ENCODE measurements around the gene PAX6.

DNA sequence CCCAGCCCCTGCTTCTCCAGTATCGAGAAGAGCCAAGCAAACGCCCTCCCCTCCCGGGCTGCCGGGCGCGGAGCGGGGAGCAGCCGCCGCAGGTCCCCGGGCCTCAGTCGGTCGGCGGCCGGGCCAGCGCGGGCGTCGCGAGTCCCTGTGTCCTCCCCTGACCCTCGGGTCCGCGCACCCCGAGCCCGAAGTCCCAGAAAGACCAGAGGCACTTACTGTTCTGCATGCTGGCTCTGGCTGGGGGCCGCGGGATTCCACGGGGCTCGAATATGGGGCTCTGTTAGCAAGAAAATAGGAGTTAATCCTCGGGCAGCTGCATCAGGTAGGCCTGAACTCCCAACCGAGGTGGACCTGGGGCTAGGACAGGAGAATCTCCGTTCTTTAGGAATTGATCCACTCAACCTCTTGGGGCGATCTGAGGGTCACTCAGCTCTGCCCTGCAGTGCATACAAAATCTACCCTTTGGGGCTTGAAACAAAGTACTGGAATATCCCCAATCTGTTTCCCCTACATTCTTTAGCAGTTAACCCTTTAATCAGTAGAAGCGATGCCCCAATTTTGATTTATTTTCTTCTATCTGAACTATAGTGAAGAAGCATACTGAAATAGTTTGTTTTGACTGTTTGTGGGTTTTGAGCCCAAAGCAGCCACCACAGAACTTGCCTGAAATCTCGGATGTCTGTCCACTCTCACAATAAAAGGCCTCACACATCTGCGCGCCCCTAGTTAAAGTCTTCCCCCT lies 4.8 kb downstream of the PAX6 start:
- TF ChIP-seq, protein P1, sequence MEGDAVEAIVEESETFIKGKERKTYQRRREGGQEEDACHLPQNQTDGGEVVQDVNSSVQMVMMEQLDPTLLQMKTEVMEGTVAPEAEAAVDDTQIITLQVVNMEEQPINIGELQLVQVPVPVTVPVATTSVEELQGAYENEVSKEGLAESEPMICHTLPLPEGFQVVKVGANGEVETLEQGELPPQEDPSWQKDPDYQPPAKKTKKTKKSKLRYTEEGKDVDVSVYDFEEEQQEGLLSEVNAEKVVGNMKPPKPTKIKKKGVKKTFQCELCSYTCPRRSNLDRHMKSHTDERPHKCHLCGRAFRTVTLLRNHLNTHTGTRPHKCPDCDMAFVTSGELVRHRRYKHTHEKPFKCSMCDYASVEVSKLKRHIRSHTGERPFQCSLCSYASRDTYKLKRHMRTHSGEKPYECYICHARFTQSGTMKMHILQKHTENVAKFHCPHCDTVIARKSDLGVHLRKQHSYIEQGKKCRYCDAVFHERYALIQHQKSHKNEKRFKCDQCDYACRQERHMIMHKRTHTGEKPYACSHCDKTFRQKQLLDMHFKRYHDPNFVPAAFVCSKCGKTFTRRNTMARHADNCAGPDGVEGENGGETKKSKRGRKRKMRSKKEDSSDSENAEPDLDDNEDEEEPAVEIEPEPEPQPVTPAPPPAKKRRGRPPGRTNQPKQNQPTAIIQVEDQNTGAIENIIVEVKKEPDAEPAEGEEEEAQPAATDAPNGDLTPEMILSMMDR (IDR thresholded peaks at IDR 0.05), result no peak
- TF ChIP-seq POLR2AphosphoS5 (IDR thresholded peaks at IDR 0.05), result no peak
- no peak for TF ChIP-seq EP300 (IDR thresholded peaks at IDR 0.05)

Data from stomach (tissue), 4 donors.